Fibroblast of pulmonary artery (primary cell): ENCODE measurements around the gene RXFP3.
A peak's percentile ranks its signal among the peaks of the same experiment; 100 is the strongest.

Experiments used
- DNase-seq: peaks from one replicate; pipeline ENCODE4 v3.0.0-alpha.2; 2010; ENCODE audit warnings: low read depth
- H3K4me3 ChIP-seq: replicated peaks from 2 replicates; pipeline ENCODE4 v1.5.1; 2011; ENCODE audit warnings: low read depth, mild to moderate bottlenecking, control low read depth, low read length, moderate library complexity
- TF ChIP-seq, protein P1 (sequence below): IDR thresholded peaks from 2 replicates; pipeline ENCODE4 v1.5.1; 2011; ENCODE audit warnings: mild to moderate bottlenecking, control low read depth, low read length, inconsistent platforms; ENCODE audit errors: missing control alignments

The RXFP3 gene

DNA sequence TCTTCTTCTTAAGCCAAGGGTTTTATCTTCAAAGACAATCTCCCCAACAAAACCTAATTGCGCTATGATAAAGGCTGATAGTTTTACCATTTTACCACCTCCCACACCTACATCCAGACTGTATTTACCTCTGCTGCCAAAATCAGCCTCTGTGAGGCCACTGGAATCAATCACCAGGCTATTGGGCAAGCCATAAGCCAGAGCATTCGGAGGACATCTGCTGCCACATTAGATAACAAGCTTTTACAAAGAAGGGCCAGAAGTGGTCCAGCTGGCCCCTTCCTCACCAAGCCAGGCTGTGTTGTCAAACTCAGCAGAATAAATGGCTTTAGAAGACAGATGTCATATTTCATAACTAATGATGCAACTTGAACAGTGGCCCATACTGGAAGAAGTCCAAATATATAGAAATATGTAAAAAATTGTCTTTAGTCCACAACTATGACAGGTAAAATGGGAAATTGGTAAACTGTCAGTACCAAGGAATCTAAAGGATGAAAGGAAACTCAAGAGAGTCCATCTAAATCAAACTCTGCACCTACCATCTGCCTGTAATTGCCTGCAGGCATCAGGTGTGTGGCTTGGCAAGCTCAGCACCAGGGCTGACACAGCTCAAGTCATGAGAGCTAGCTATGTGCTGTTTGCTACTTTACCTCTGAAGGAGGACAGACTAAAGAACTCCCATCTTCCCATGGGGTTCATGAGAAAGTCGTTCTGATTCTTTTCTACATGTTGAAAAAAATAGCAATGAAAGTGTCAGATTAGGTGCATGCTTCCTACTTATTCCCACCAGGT is 32.2 kb downstream of the RXFP3 start:
- peak; percentile 3 for DNase-seq
- H3K4me3 ChIP-seq = no peak overlapping the region
- TF ChIP-seq, protein P1, sequence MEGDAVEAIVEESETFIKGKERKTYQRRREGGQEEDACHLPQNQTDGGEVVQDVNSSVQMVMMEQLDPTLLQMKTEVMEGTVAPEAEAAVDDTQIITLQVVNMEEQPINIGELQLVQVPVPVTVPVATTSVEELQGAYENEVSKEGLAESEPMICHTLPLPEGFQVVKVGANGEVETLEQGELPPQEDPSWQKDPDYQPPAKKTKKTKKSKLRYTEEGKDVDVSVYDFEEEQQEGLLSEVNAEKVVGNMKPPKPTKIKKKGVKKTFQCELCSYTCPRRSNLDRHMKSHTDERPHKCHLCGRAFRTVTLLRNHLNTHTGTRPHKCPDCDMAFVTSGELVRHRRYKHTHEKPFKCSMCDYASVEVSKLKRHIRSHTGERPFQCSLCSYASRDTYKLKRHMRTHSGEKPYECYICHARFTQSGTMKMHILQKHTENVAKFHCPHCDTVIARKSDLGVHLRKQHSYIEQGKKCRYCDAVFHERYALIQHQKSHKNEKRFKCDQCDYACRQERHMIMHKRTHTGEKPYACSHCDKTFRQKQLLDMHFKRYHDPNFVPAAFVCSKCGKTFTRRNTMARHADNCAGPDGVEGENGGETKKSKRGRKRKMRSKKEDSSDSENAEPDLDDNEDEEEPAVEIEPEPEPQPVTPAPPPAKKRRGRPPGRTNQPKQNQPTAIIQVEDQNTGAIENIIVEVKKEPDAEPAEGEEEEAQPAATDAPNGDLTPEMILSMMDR = no peak

DNA sequence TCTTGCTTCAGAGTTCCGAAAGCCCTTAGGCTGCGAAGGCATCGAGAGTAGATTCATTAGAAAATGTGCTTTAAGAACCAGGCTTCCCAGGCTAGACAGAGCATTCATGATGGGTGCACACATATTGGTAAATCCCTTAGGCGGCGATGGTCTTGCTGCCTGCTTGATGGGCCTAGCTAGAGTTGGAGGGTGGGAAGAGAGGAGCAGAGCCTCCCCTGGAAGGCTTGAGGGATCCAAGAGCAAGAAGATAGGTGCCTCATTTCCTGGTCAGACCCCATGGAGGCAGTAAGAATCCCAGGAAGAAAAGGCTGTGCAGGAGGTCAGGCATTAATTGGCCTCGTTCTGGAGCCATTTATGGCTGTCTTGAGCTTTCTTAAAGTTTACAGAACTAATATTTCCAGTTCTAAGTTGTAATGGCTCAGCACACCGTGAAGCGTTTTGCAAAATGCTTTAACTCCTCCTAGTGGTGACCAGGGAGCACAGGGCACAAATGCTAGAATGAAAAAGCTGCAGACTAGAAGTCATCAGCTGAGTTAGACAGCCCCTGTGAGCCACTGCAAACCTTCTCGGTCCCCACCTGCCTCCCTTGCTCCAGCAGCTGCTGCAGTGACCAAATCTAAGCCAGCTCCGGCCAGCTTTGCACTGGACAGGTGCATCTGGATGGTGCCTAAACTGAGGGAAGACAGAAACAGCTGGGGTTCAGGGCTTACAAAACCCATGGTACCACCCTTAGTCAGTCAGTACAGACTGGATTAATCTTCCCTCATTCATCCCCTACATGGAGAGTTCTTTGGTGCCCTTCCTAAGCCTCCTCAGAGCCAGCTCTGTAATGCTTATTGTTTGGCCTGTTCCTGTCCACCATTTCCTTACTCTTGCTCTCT is 33.6 kb downstream of the RXFP3 start:
- DNase-seq = peak; percentile 79
- TF ChIP-seq, protein P1 = peak; percentile 97
- H3K4me3 ChIP-seq = no peak overlapping the region

DNA sequence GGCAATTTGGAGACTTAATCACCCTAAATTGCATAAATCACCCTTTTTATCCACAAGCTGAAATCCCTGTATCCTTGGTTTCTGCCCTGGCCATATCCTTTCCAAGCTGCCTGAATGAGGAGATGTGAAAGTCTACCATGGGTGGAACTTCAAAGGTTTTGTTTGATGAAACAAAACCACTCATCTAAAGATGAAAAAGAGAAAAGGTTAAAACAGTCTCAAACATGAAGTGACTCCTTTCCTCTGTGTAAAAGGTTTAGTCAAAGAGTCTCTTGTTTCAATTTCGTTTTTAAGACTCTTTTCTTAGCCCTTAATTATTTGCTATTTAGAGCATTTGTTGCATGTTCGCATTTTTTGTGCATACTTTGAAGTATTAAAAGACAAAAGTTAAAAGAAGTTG is 37.1 kb downstream of the RXFP3 start:
- TF ChIP-seq, protein P1 = no peak
- no peak overlapping the region for H3K4me3 ChIP-seq
- no peak for DNase-seq

DNA sequence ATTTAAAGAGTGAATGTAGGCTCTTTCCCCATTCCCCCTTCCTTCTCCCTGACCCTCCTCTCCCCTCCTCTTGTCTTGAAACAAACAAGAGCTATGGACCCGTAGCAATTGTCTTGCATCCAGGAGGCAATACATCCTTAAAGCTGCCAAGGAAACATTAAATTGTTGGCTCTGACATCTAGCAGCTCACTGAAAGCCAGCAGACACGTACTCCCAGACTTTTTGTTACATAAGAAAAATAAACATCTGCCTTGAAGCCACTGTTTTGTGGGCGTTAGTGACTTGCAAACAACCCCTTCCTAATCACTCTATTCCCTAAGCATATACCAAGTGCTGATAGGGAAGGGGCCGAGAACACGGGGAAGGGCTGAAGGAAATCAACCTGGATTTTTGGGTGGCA is 39.7 kb downstream of the RXFP3 start:
- no peak overlapping the region for H3K4me3 ChIP-seq
- peak; percentile 11 for DNase-seq
- TF ChIP-seq, protein P1 = no peak

DNA sequence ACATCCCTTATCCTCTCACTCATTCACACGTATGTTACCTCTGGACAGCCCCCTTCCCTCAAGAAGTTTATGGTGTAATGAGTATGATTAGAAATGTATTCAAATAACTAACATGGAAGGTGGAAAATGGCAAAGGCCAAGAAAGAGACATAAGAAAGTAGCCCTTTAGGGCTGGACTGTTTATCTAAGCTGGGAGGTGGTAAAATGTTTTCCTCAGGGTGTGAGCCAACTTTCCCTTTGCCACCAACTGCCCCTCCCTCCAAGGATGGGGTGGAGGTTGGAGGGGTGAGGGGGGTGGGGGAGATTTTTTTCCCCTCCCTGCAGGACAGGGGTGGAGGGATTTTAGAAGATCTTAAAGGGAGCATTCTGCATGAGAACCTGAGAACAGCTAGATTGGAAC is 40.1 kb downstream of the RXFP3 start:
- no peak for DNase-seq

DNA sequence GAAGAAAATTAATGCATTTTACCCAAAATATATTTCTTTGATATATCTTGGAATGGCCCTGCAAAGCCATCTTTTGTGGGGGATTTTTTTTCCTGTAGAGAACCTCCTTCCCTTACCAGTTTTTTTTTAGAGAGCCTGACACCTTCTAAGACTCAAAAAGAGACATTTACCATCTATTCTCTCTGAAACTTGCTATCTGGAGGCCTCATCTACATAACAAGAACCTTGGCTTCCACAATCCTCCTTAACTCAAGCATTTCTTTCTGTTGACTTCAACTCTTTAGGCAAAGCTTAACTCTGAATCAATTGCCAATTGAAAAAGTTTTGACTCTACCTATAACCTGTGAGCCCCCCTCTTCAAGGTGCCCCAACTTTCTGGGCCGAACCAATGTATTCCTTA is 42.1 kb downstream of the RXFP3 start:
- TF ChIP-seq, protein P1 = no peak
- DNase-seq = no peak
- H3K4me3 ChIP-seq = no peak overlapping the region

More for the DNA sequence above, 40.1 kb downstream of the RXFP3 start:
- TF ChIP-seq, protein P1 = no peak
- H3K4me3 ChIP-seq = no peak overlapping the region
